GM06990 (cell line): ENCODE measurements around the gene PIGZ.

Experiments
- DNase-seq: peaks from one replicate; pipeline ENCODE4 v3.0.0-alpha.2; 2011; ENCODE audit not compliant: insufficient read length; ENCODE audit errors: extremely low read depth
- H3K27me3 ChIP-seq: replicated peaks from 2 replicates; pipeline ENCODE4 v1.6.0; 2011; ENCODE audit warnings: low read length; ENCODE audit not compliant: control insufficient read depth, insufficient read depth
- H3K36me3 ChIP-seq: 2 replicates; pipeline ENCODE4 v1.5.1; 2011; ENCODE audit warnings: low read length; ENCODE audit not compliant: control insufficient read depth, insufficient read depth
- H3K4me3 ChIP-seq: replicated peaks from 2 replicates; pipeline ENCODE4 v1.5.1; 2011; ENCODE audit warnings: low read depth, mild to moderate bottlenecking, control low read depth, low read length
- TF ChIP-seq, protein P1 (sequence below): IDR thresholded peaks from 2 replicates; pipeline ENCODE4 v1.5.1; 2011; ENCODE audit warnings: low read length, control low read depth, mild to moderate bottlenecking, inconsistent platforms; ENCODE audit not compliant: insufficient read depth, poor library complexity, severe bottlenecking

PIGZ gene

DNA sequence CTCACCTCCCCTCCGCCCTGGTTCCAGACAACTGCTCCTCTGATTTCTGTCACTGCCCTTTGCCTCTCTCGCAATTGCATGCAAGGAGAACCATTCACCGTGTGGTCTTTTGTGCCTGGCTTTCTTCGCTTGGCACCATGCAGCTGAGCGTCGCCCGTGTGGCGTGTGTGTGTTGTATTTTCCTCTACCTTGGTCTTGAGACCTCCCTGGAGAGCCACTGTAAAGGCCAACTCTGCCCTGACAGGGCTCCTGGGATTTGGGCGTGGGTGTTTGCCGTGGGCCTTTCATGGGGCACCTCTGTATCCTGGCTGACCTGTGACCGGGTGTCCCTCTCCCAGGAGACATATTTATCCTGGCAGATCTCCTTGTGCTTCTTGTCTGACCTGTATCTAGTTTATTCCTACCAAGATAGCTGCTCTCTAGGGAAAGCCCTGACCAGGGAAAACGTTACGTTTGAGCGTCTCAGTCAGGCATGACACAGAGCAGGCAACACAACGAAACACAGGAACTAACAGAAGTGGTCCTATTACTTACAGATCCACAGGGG is 2.0 kb upstream of the PIGZ start:
- no peak for DNase-seq
- Histone ChIP-seq H3K36me3 (0 out of 2 replicates have a peak, but pooled peaks cover 1% of the 10 kb centered on the region), H3K4me3 (no peak overlapping the region), H3K27me3 (no peaks in the 10 kb centered on the region)
- TF ChIP-seq, protein P1, sequence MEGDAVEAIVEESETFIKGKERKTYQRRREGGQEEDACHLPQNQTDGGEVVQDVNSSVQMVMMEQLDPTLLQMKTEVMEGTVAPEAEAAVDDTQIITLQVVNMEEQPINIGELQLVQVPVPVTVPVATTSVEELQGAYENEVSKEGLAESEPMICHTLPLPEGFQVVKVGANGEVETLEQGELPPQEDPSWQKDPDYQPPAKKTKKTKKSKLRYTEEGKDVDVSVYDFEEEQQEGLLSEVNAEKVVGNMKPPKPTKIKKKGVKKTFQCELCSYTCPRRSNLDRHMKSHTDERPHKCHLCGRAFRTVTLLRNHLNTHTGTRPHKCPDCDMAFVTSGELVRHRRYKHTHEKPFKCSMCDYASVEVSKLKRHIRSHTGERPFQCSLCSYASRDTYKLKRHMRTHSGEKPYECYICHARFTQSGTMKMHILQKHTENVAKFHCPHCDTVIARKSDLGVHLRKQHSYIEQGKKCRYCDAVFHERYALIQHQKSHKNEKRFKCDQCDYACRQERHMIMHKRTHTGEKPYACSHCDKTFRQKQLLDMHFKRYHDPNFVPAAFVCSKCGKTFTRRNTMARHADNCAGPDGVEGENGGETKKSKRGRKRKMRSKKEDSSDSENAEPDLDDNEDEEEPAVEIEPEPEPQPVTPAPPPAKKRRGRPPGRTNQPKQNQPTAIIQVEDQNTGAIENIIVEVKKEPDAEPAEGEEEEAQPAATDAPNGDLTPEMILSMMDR: no peak

DNA sequence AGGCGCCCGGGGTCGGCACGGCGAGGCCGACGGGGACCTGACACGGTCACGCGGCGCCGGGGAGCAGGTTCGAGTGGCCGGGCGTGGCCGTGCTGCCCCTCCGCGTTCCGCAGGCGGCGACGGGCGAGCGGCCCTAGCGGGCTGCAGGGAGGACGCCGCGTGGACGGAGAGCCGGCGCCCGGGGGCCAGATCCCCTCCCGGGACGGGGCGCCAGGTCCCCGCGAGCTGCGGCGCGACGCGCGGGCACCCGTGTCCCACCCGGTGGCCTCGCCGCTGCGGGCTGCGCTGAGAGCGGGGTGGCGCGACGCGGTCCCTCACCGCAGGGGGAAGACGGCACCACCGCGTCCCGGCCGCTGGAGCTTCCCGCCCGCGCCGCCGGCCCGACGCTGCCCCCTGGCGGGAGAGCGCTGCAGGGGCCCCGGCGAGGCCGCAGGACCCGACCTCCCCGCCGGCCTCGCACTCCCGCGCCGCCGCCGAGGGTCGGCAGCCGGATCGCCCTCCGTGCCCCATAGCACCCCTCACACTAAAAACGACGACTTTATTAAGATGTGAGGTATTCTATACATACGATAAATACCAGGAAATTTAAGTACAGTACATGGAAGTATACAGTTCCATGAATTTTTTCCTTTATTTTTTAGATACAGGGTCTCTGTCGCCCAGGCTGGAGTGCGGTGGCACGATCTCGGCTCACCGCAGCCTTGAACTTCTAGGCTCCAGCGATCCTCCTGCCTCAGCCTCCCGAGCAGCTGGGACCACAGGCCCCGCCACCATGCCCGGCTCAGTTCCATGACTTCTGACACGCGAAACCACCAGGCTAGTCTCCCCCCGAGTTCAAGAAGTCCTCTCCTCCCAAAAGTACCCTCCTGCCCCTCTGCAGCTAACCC is 1.3 kb upstream of the PIGZ start:
- Histone ChIP-seq H3K27me3 (no peaks in the 10 kb centered on the region), H3K36me3 (0 out of 2 replicates have a peak, but pooled peaks cover 1% of the 10 kb centered on the region), H3K4me3 (peak overlapping the region; percentile 76)
- TF ChIP-seq, protein P1: peak; percentile 2
- DNase-seq: peak; percentile 83

DNA sequence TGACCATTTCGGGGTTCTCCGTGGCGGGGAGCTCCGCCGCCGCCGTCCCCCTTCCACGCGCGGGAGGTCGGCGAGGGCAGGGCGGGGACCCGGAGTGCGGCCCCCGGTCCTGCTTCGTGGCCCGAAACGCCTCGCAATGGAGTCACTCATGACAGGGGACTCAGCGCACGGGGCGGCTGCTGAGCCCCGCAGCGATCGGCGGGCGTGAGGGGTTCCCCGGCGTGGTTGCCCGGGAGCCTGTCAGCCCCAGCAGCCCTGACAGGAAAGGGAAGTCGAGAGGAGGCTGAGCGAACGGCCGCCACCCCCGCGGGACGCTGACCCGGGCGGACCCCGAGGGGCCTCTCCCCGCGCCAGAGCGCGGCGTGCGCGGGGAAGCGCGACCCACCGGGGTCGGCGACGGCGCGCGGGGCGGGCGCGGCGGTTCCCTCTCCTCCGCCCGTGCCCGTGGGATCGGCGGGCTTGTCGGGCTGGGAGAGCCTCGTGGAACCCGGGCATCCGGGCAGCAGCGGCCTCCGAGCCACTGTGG is 564 bp upstream of the PIGZ start:
- H3K27me3 ChIP-seq: no peaks in the 10 kb centered on the region

DNA sequence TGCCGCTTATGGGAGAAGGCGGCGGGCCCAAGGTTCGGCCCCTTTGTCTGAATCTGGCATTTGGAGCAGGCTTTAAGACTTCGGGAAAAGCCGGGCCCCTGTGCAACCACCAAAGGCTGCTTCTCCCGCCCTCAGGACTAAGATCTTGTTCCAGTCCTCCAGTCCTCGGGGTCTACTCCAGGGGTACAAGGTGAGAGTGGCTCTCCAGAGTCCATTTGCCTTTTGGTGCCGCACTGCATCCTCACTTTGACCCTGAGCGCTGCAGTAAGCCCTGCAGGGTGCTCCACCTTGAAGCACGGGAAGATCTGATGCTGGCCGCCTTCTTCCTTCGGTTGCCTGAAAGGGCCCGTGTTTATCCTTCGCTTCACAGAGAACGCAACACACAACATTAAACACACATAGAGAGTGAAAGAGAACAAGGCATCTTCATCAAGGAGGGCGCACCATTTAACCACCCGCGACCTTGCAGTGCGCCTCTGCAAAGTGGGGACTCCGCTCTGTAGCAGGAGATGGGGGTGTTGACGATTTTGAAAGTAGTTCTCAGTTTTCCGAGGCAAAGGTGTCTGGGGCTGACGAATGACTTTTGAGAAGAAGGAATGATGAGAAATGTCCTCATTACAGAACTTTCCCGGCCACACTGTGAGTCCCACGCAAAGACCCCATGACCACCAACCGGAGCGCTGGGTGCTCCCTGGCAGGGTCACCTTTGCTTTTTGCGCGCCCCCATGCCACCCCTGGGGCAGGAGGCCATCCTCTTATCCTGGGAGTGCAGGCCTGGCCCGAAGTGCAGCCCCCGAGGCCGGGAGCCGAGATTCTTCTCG is 1.0 kb downstream of the PIGZ start:
- H3K4me3 ChIP-seq: peak overlapping the region; percentile 76
- no peak for DNase-seq
- TF ChIP-seq, protein P1: no peak
- 0 out of 2 replicates have a peak, but pooled peaks cover 1% of the 10 kb centered on the region for H3K36me3 ChIP-seq
- H3K27me3 ChIP-seq: no peaks in the 10 kb centered on the region

More for the DNA sequence above, 564 bp upstream of the PIGZ start:
- peak overlapping the region; percentile 76 for H3K4me3 ChIP-seq
- H3K36me3 ChIP-seq: 0 out of 2 replicates have a peak, but pooled peaks cover 1% of the 10 kb centered on the region
- DNase-seq: peak; percentile 76
- TF ChIP-seq, protein P1: no peak

DNA sequence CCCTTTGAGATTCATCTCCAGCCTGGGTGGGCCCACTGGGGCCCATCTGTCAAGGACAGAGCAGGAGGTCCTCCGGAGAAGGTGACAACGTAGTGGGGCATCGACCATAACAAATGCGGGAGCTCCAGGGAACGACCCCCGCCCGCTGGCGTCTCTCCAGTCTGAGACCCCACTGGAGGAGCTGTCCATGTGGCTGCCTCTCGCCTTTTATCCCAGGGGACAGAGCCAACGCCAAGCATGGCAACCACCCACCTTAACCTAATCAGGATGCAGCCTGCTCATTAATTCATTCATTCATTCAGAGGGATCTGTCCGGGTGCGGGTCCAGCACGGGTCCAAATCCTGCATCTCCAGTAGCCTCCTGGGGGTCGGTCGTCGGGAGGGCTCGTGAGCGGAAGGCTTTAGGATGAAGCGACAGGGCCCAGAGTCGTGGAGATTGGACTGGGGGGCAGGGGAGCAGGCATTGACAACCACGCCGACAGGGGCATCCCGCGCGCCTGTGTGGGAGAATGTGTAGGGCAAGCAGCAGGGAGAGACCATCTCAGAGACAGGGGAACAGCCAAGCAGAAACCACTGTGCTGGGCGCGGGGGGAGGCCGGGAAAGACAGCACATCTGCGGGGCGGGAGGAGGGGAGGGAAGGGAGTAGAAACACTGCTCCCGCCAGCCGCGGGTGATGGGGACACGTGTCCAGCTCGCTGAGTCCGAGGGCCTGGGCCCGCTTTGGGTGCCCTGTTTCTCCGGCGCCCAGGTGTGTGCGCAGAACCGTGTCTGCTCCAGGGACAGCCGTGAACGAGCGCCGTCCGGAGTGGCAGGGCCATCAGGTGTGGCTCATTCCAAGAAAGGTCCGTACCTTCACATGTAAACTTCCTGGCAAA is 1.9 kb downstream of the PIGZ start:
- DNase-seq: no peak
- H3K36me3 ChIP-seq: 0 out of 2 replicates have a peak, but pooled peaks cover 1% of the 10 kb centered on the region
- TF ChIP-seq, protein P1: no peak
- H3K27me3 ChIP-seq: no peaks in the 10 kb centered on the region
- no peak overlapping the region for H3K4me3 ChIP-seq
